Activated CD8-positive, alpha-beta memory T cell treated with anti-CD3 and anti-CD28 coated beads for 24 hours (primary cell): ENCODE data around the gene JPT1.

Source experiments
- DNase-seq: peaks from one replicate; pipeline ENCODE4 v3.0.0-alpha.2; 2020

JPT1 gene

DNA sequence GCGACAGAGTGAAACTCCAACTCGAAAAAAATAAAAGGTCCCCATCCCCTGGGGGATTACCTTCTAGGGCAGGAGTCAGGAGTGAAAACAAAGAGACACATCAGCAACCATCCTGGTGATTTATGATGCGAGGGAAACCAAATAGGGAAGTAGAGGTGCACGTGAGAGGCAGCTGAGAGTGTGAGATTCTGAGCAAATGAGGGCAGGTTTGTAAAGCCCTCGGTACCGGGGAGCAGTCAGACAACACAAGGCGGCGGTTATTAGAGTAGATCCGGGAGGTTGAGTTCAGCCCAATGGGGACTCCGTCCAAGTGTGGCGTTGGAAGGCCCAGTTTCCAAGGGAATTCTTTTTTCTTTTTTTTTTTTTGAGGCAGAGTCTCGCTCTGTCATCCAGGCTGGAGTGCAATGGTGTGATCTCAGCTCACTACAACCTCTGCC lies 51.9 kb downstream of the JPT1 start:
- no peak for DNase-seq

- no peak for DNase-seq
Observed at GRCh38 chr17:75099881-75100595, 54.3 kb downstream of the JPT1 start.

- no peak for DNase-seq
Observed at GRCh38 chr17:75098861-75099260, 55.5 kb downstream of the JPT1 start.

DNA sequence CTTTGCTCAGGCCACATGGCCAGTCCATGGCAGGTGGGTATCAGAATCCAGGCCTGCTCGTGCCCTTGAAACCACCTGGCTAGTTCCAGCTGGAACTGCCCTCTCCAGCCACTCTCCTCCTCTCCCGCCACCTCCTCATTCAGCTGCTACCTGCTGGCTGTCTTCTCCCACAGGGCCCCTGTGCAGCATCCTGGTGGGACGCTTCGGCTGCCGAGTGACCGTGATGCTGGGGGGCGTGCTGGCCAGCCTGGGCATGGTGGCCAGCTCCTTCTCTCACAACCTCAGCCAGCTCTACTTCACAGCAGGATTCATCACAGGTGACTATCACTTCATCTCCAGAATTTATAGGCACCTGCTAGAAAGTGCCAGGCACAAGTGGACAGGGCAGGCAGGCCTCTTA lies 56.4 kb downstream of the JPT1 start:
- DNase-seq, result no peak

DNA sequence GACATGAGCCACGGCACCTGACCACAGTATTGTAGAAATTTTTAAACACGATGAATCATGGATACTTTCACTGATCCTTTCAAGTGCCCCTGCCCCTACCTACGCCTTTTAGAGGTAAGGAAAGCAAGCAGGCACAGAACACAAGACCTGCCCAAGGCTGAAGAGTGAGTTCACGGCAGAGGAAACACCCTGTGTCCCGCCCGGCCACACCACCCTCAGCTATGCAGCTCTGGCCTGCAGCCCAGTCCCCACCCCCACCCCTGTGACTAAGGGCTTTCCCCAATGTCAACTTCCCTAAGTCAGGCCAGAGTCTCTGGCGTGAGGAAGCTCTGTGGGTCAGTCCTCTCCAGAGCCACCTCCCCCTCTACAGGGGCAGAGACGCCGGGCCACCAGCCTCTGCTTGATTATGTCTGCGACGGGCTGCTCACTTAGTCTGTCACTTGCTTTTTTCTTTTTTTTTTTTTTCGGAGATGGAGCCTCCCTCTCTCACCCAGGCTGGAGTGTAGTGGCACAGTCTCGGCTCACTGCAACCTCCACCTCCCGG lies 58.2 kb downstream of the JPT1 start:
- no peak for DNase-seq

DNA sequence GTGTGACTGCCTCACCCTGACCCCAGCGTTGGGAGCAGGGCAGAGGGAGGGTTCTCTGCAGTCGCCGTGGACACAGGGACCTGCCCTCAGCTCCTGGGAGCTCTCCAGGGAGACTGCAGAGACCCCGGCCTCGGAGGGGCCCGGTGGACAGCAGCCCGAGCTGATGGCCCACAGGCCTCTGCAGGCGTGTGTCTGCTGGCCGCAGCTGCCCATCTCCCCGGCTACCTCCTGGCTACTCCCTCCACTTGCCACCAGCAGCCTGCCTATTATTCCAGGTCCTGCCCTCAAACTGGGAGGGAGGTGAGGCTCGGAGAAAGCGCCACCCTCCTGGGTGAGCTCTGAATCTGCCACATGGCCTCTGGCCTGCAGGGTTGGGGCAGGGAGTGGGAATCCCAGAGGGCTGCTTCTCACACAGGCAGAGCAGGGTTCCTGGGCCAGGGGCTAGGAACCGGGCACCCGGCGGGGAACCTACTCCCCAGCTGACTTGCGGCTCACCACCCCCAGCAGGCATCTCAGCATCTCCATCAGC lies 59.4 kb downstream of the JPT1 start:
- no peak for DNase-seq

GRCh38 chr17:75093548-75094158 lies 60.7 kb downstream of the JPT1 start:
- DNase-seq, result no peak

GRCh38 chr17:75091855-75092327 lies 62.4 kb downstream of the JPT1 start:
- no peak for DNase-seq

- DNase-seq, result no peak
Observed at GRCh38 chr17:75090871-75091854, 63.1 kb downstream of the JPT1 start.

DNA sequence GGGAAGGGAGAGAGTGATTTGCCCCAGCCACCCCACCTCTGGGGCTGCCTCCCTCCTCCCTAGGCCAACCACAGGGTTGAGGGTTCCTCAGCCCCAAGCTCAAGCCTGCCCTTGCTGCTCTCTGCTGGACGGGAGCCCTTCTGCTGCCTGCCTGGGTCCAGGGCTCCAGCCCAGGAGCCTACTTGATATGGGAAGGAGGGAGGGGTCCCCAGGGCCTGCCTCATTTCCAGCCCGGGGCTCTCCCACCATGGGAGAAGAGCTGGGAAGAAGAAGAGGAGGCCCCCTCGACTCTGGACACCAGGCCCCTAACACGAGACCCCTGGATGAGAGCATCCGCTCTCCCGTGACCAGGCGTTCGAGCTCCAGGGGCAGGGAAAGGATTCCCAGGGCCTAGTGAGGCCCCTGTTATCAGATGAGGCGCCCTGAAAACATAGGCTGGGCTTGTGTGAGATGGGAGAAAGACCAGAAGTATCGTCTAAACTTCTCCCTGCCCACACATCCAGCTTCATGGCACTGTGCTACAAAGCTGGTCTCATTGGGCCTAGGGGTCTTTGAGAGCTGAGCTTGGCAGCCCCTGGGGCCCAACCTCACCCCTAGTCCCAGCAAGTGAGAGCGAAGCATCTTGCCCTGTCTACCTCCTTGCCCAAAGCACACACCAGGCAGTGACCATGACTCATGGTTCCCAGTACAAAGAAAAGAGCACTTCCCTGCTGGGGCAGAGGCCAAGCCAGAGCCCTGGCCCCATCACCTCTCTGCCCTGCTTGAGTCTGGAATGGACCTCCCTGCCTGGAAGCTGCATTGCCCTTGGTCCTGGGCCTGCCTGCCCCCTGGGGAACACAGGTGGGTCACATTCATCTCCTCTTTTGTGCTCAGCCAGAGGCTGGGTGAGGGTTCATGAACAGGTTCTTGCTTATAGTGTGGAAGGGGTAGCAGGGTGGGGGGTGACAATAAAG lies 65.6 kb downstream of the JPT1 start:
- no peak for DNase-seq

DNA sequence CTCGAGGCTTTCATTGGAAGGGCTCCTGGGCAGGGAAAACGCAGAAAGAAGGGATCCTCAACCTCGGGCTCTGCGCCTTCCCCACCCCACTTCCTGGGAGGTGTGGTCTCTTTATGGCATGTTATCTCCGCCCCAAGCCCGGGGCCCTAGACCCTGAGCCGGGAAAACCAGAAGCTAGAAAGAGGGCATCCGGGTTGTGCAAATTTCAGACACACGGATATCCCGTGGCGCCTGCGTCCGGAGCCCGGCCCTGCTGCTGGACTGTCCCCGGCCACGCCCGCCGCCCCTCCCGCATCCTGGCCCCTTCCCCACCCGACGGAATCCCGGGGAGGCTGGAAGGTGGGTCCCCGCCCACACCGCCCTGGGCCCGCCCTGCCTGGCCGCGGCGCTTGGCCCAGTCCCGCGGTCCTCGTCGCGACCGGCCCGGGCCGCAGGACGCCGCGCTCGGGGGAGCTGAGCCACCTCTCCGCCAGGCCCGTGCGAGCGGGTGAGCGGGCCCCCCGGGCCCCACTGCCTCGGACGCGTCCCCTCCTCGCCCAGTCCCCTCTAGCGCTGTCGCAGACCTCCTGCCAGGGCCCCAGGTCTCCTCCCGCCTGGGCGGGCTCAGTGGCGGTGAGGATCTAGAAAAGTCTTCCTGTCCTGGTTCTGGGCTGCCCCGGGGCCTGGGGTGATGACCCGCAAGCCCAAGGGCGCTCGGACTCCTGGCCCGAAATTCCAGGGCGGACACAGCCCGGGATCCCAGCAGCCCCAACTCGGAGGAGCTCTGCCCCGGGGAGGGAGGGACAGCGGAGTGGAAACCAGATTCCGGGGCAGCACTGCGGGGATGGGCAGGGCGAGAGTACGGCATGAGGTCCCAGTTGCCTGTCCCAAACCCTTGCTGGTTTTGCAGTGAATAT lies 66.5 kb downstream of the JPT1 start, which contains the start of gene SLC16A5:
Gene SLC16A5, plus strand, starts transcription at position 397 of the 896 bp plus-strand sequence. CDS start 5,683 bp downstream, outside the sequence.
- peak; percentile 82 for DNase-seq

DNA sequence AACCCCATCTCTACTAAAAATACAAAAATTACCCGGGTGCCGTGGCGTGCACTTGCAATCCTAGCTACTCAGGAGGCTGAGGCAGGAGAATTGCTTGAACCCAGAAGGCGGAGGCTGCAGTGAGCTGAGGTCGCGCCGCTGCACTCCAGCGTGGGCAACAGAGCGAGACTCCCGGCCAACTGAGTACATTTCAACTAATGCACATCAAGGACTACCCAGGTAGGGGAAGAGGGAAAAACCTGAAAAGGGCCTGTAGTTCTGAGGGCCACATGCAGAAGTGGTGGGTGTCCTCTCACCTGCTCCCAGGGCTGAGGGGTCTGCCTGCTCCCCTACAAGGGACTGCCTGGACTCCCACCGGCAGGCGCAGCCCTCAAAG lies 67.1 kb downstream of the JPT1 start:
- no peak for DNase-seq

GRCh38 chr17:75086496-75087181 lies 67.7 kb downstream of the JPT1 start:
- DNase-seq, result no peak
